SK-N-SH (cell line): Measurements from ENCODE around the gene DNAH9. TPM values are rescaled to one million over a fixed set of nuclear protein-coding genes. Genes with fewer than 3 reads are reported as not detected.

Source experiments
- CTCF ChIA-PET: fragments of 300-600, 350-600 bp; formaldehyde crosslinking; extraction: SDS; loops from one replicate; lab custom pipeline; 2021; lab: Yijun Ruan, JAX
- POLR2A ChIA-PET: fragments of 350-600 bp; sonication (Branson Sonifier 250); formaldehyde crosslinking; extraction: SDS; loops from one replicate; lab custom pipeline; 2020; ENCODE audit warnings: antibody characterized with exemption, inconsistent platforms; lab: Yijun Ruan, JAX
- DNase-seq: peaks from one replicate; pipeline ENCODE4 v3.0.0; 2012
- H2AFZ ChIP-seq: fragments of 200-600 bp; sonication (generic); 2 replicates; pipeline ENCODE4 v1.8.1; 2016; ENCODE audit warnings: antibody characterized with exemption, mild to moderate bottlenecking, low read depth
- H3F3A ChIP-seq: fragments of 200-600 bp; sonication (generic); replicated peaks from 2 replicates; pipeline ENCODE3; 2016; ENCODE audit warnings: antibody characterized with exemption, mild to moderate bottlenecking; ENCODE audit not compliant: insufficient read depth
- H3K27ac ChIP-seq, 2 experiments: fragments of 200-500 bp in 1 of 2; fragments of 200-600 bp in 1 of 2; sonication (Bioruptor generic) in 1 of 2; sonication (generic), shearing (Covaris generic) in 1 of 2; 2 replicates each; pipeline versions ENCODE4 v1.5.1 to v1.6.1; 2014 to 2016; ENCODE audit warnings: low read depth in 2 of 2, inconsistent platforms in 1 of 2, low read length in 1 of 2, mild to moderate bottlenecking in 1 of 2, mixed read lengths in 1 of 2
- H3K27me3 ChIP-seq: fragments of 200-600 bp; sonication (generic), shearing (Covaris generic); 2 replicates; pipeline ENCODE4 v1.6.1; 2016; ENCODE audit warnings: mixed run types; ENCODE audit not compliant: insufficient read depth
- H3K36me3 ChIP-seq, 2 experiments: fragments of 200-500 bp in 1 of 2; fragments of 200-600 bp in 1 of 2; sonication (Bioruptor generic) in 1 of 2; sonication (generic) in 1 of 2; replicated peaks in 1 of 2; 2 replicates each; pipeline versions ENCODE3 to v1.5.1; 2014 to 2016; ENCODE audit warnings: low read length in 1 of 2, mild to moderate bottlenecking in 1 of 2; ENCODE audit not compliant: insufficient read depth in 2 of 2, control insufficient read depth in 1 of 2
- H3K4me1 ChIP-seq, 2 experiments: fragments of 200-500 bp in 1 of 2; fragments of 200-600 bp in 1 of 2; sonication (Bioruptor generic) in 1 of 2; sonication (generic), shearing (Covaris generic) in 1 of 2; 2 replicates each; pipeline versions ENCODE4 v1.5.1 to v1.6.1; 2014 to 2016; ENCODE audit warnings: low read depth in 1 of 2, low read length in 1 of 2, mixed run types in 1 of 2; ENCODE audit not compliant: insufficient read depth in 2 of 2, control insufficient read depth in 1 of 2
- H3K4me2 ChIP-seq: fragments of 200-600 bp; sonication (generic), shearing (Covaris generic); 2 replicates; pipeline ENCODE4 v1.6.1; 2017; ENCODE audit warnings: mixed run types
- H3K4me3 ChIP-seq, 2 experiments: fragments of 200-500 bp in 1 of 2; fragments of 200-600 bp in 1 of 2; sonication (Bioruptor generic) in 1 of 2; sonication (generic), shearing (Covaris generic) in 1 of 2; 2 replicates each; pipeline versions ENCODE4 v1.5.1 to v1.8.1; 2014 to 2016; ENCODE audit warnings: low read depth in 2 of 2, inconsistent platforms in 1 of 2, low read length in 1 of 2, mild to moderate bottlenecking in 1 of 2, mixed read lengths in 1 of 2, moderate library complexity in 1 of 2
- H3K79me2 ChIP-seq: fragments of 200-600 bp; sonication (generic); 2 replicates; pipeline ENCODE4 v1.8.1; 2017; ENCODE audit warnings: mild to moderate bottlenecking; ENCODE audit not compliant: insufficient read depth
- H3K9ac ChIP-seq: fragments of 200-600 bp; sonication (generic); 2 replicates; pipeline ENCODE4 v1.6.1; 2017; ENCODE audit warnings: mixed run types
- H3K9me2 ChIP-seq: fragments of 200-600 bp; sonication (generic); 2 replicates; pipeline ENCODE4 v1.6.1; 2017; ENCODE audit warnings: mixed run types
- H3K9me3 ChIP-seq: fragments of 200-600 bp; sonication (generic); 2 replicates; pipeline ENCODE4 v1.6.1; 2017; ENCODE audit warnings: mixed run types, mild to moderate bottlenecking, moderate library complexity
- H4K20me1 ChIP-seq: fragments of 200-600 bp; sonication (generic); 2 replicates; pipeline ENCODE4 v1.6.1; 2017; ENCODE audit warnings: mild to moderate bottlenecking, mixed run types; ENCODE audit not compliant: insufficient read depth
- CHD2 ChIP-seq: fragments of 150-350 bp; IDR thresholded peaks from 2 replicates; pipeline ENCODE4 v1.6.1; 2018; ENCODE audit warnings: low read length; ENCODE audit not compliant: partially characterized antibody
- FOXM1 ChIP-seq: IDR thresholded peaks from 2 replicates; pipeline ENCODE4 v1.4.0; 2012; ENCODE audit warnings: low read depth, mild to moderate bottlenecking
- GABPA ChIP-seq: IDR thresholded peaks from 2 replicates; pipeline ENCODE4 v1.4.0; 2012; ENCODE audit warnings: low read depth, mild to moderate bottlenecking
- GATA2 ChIP-seq: sonication (generic); formaldehyde crosslinking; IDR thresholded peaks from 2 replicates; pipeline ENCODE4 v1.5.0; 2020; ENCODE audit warnings: mild to moderate bottlenecking, missing genetic modification reagents
- IRF3 ChIP-seq: fragments of 150-350 bp; IDR thresholded peaks from 2 replicates; pipeline ENCODE4 v1.6.1; 2016; ENCODE audit warnings: mild to moderate bottlenecking, low read depth, low read length
- JUND ChIP-seq: IDR thresholded peaks from 2 replicates; pipeline ENCODE4 v1.4.0; 2012
- MAX ChIP-seq: IDR thresholded peaks from 2 replicates; pipeline ENCODE4 v1.4.0; 2012; ENCODE audit warnings: low read depth
- MEF2A ChIP-seq: IDR thresholded peaks from 2 replicates; pipeline ENCODE4 v1.4.0; 2012; ENCODE audit warnings: low read depth, borderline replicate concordance
- MXI1 ChIP-seq: IDR thresholded peaks from 2 replicates; pipeline ENCODE4 v1.6.1; 2012; ENCODE audit warnings: mild to moderate bottlenecking, low read depth, low read length, improper control_type of control experiment
- NFIC ChIP-seq: IDR thresholded peaks from 2 replicates; pipeline ENCODE4 v1.4.0; 2012; ENCODE audit warnings: borderline replicate concordance
- NRF1 ChIP-seq: IDR thresholded peaks from 2 replicates; pipeline ENCODE4 v1.6.1; 2012; ENCODE audit warnings: low read depth, mild to moderate bottlenecking, low read length
- PBX3 ChIP-seq: IDR thresholded peaks from 2 replicates; pipeline ENCODE4; 2012
- RAD21 ChIP-seq: IDR thresholded peaks from 2 replicates; pipeline ENCODE4 v1.6.1; 2012; ENCODE audit warnings: mild to moderate bottlenecking, low read length
- RCOR1 ChIP-seq: fragments of 150-350 bp; IDR thresholded peaks from 2 replicates; pipeline ENCODE4 v1.6.1; 2017; ENCODE audit warnings: antibody characterized with exemption, low read length
- TAF1 ChIP-seq: IDR thresholded peaks from 2 replicates; pipeline ENCODE4 v1.6.1; 2012; ENCODE audit warnings: low read depth, mild to moderate bottlenecking, low read length, moderate library complexity, borderline replicate concordance
- USF1 ChIP-seq: IDR thresholded peaks from 2 replicates; pipeline ENCODE4 v1.4.0; 2012; ENCODE audit warnings: low read depth, borderline replicate concordance
- WGBS: methylation state at CpG from one replicate; pipeline ENCODE4 v1.1.6; 2017; ENCODE audit warnings: low lambda C conversion rate; 5-methylcytosine and 5-hydroxymethylcytosine counted together
- polyA plus RNA-seq, 3 experiments: library from polyadenylated mRNA; depleted of rRNA; stranded (reverse); fragments of >200 nt; gene quantifications; 2 replicates each; pipeline ENCODE4 v1.2.3, GENCODE V29; 2012

Gene DNAH9
- polyA plus RNA-seq, 1 of the 3 experiments (the other 2 are of a cell fraction): not detected

GRCh38 chr17:11583306-11583992 lies 14.8 kb upstream of the DNAH9 start:
- H3K36me3 ChIP-seq: no peaks in the 10 kb centered on the region
- ChIA-PET CTCF (interaction anchor here (1.1 kb wide), 1 partner anchor 39 kb away, joined by 3 read pairs; no protein-coding TSS in a partner anchor), POLR2A (no interaction called here)
- WGBS: 11% methylated on average over 3 of the region's 9 CpGs
- H3K27ac ChIP-seq: no peak overlapping the region
- no peak overlapping the region for H2AFZ ChIP-seq
- H3K9ac ChIP-seq: no peak overlapping the region
- DNase-seq: no peak
- no peaks in the 10 kb centered on the region for H4K20me1 ChIP-seq
- no peak overlapping the region for H3K4me3 ChIP-seq
- no peaks in the 10 kb centered on the region for H3F3A ChIP-seq
- H3K4me2 ChIP-seq: no peak overlapping the region
- H3K9me2 ChIP-seq: no peaks in the 10 kb centered on the region
- H3K9me3 ChIP-seq: no peaks in the 10 kb centered on the region
- no peaks in the 10 kb centered on the region for H3K27me3 ChIP-seq
- H3K79me2 ChIP-seq: no peaks in the 10 kb centered on the region
- no peaks in the 10 kb centered on the region for H3K4me1 ChIP-seq
- TF ChIP-seq GATA2 (CRISPR knock-in tag): no peak
- no peak for TF ChIP-seq GABPA
- TF ChIP-seq FOXM1: no peak
- TF ChIP-seq RCOR1: no peak
- TF ChIP-seq MAX: no peak
- TF ChIP-seq NFIC: no peak
- no peak for TF ChIP-seq TAF1
- TF ChIP-seq MEF2A: no peak

GRCh38 chr17:11589716-11590115 lies 8.6 kb upstream of the DNAH9 start:
- Histone ChIP-seq H3K79me2 (no peaks in the 10 kb centered on the region), H3F3A (no peaks in the 10 kb centered on the region), H3K4me1 (peaks cover 0 to 3% of the 10 kb centered on the region in 2 experiments; a peak in 1 of 4 replicates), H3K36me3 (no peaks in the 10 kb centered on the region), H4K20me1 (no peaks in the 10 kb centered on the region), H3K27ac (no peak overlapping the region), H3K4me2 (no peak overlapping the region), H3K27me3 (no peaks in the 10 kb centered on the region), H3K9me3 (no peaks in the 10 kb centered on the region), H3K4me3 (no peak overlapping the region), H2AFZ (no peak overlapping the region), H3K9me2 (no peaks in the 10 kb centered on the region), H3K9ac (no peak overlapping the region)
- ChIA-PET POLR2A (no interaction called here), CTCF (no interaction called here)
- DNase-seq: no peak
- TF ChIP-seq TAF1: no peak
- no peak for TF ChIP-seq CHD2
- TF ChIP-seq GATA2 (CRISPR knock-in tag): no peak
- no peak for TF ChIP-seq GABPA
- TF ChIP-seq JUND: no peak
- no peak for TF ChIP-seq USF1
- TF ChIP-seq IRF3: no peak
- no peak for TF ChIP-seq MXI1
- TF ChIP-seq RAD21: no peak
- no peak for TF ChIP-seq NRF1
- TF ChIP-seq MAX: no peak
- no peak for TF ChIP-seq PBX3
- WGBS: 11% methylated on average over 3 of the region's 3 CpGs
